DOHH2 (cell line): Measurements from ENCODE around the gene CASS4.
A peak's percentile ranks its signal among the peaks of the same experiment; 100 is the strongest.
"Not testable (repeated sequence)": the region's sequence is repeated elsewhere in the genome, so short reads cannot be mapped to it uniquely, and the experiment has no call there.

Experiments
- H3F3A ChIP-seq: fragments of 200-600 bp; sonication (generic), shearing (Covaris generic); 2 replicates; pipeline ENCODE4 v1.6.0; 2016; ENCODE audit warnings: antibody characterized with exemption, mild to moderate bottlenecking; ENCODE audit not compliant: control insufficient read depth, insufficient read depth
- H3K27ac ChIP-seq: fragments of 200-600 bp; sonication (generic); 2 replicates; pipeline ENCODE4 v1.5.1; 2014; ENCODE audit warnings: low read depth, mild to moderate bottlenecking, low read length, moderate library complexity
- H3K27me3 ChIP-seq: fragments of 200-600 bp; sonication (generic); 2 replicates; pipeline ENCODE4 v1.6.1; 2014; ENCODE audit warnings: mild to moderate bottlenecking, low read length, mixed read lengths; ENCODE audit not compliant: control insufficient read depth
- H3K36me3 ChIP-seq: fragments of 200-600 bp; sonication (generic); 2 replicates; pipeline ENCODE4 v1.6.1; 2014; ENCODE audit warnings: mild to moderate bottlenecking, low read length, moderate library complexity, mixed read lengths; ENCODE audit not compliant: control insufficient read depth
- H3K4me1 ChIP-seq: fragments of 200-600 bp; sonication (generic); 2 replicates; pipeline ENCODE4 v1.6.1; 2014; ENCODE audit warnings: mild to moderate bottlenecking, low read length, mixed read lengths; ENCODE audit not compliant: control insufficient read depth
- H3K4me2 ChIP-seq: fragments of 200-600 bp; sonication (generic); 2 replicates; pipeline ENCODE4 v1.6.0; 2014; ENCODE audit warnings: mild to moderate bottlenecking, low read length, moderate library complexity
- H3K4me3 ChIP-seq: fragments of 200-600 bp; sonication (generic); 2 replicates; pipeline ENCODE4 v1.5.1; 2014; ENCODE audit warnings: mild to moderate bottlenecking, low read length, mixed read lengths
- H3K79me2 ChIP-seq: fragments of 200-600 bp; sonication (generic); 2 replicates; pipeline ENCODE4 v1.6.1; 2014; ENCODE audit warnings: mild to moderate bottlenecking, low read length, mixed read lengths; ENCODE audit not compliant: control insufficient read depth
- H3K9me2 ChIP-seq: fragments of 200-600 bp; sonication (generic); replicated peaks from 2 replicates; pipeline ENCODE4 v1.6.1; 2014; ENCODE audit warnings: mild to moderate bottlenecking, low read length, mixed read lengths; ENCODE audit not compliant: control insufficient read depth
- H3K9me3 ChIP-seq: fragments of 200-600 bp; sonication (generic); 2 replicates; pipeline ENCODE4 v1.6.1; 2014; ENCODE audit warnings: antibody characterized with exemption, low read length, mixed read lengths; ENCODE audit not compliant: control insufficient read depth, insufficient read depth
- H4K20me1 ChIP-seq: fragments of 200-600 bp; sonication (generic); 2 replicates; pipeline ENCODE4 v1.6.0; 2014; ENCODE audit warnings: low read depth, mild to moderate bottlenecking, antibody characterized with exemption, low read length, moderate library complexity; ENCODE audit not compliant: control insufficient read depth, insufficient read depth
- CTCF ChIP-seq: fragments of 200-600 bp; sonication (generic); IDR thresholded peaks from one replicate; pipeline ENCODE4 v1.5.1; 2014; ENCODE audit warnings: antibody characterized with exemption, mild to moderate bottlenecking, low read depth, low read length; ENCODE audit not compliant: poor library complexity, severe bottlenecking
- EZH2phosphoT487 ChIP-seq: fragments of 200-600 bp; sonication (generic); IDR thresholded peaks from 2 replicates; pipeline ENCODE4 v1.6.1; 2017; ENCODE audit warnings: borderline replicate concordance, mild to moderate bottlenecking, antibody characterized with exemption, low read length, moderate library complexity, mixed read lengths

Gene CASS4

GRCh38 chr20:56400001-56400640 lies 11.9 kb upstream of the CASS4 start:
- Histone ChIP-seq H3K27me3 (no peaks in the 10 kb centered on the region), H3K27ac (no peak overlapping the region), H3K79me2 (peaks cover 69% of the 10 kb centered on the region), H3K4me2 (no peak overlapping the region), H3F3A (peaks cover 24% of the 10 kb centered on the region), H3K9me2 (no peaks in the 10 kb centered on the region), H3K36me3 (peaks cover 97% of the 10 kb centered on the region), H4K20me1 (peaks cover 3% of the 10 kb centered on the region; the same call in 1 of the 2 replicates), H3K4me1 (no peaks in the 10 kb centered on the region), H3K4me3 (no peak overlapping the region), H3K9me3 (no peaks in the 10 kb centered on the region)
- peak; percentile 82 for TF ChIP-seq CTCF
- TF ChIP-seq EZH2phosphoT487 = no peak

- H3F3A ChIP-seq = peaks cover 13% of the 10 kb centered on the region
- no peak overlapping the region for H3K4me2 ChIP-seq
- no peaks in the 10 kb centered on the region for H3K9me2 ChIP-seq
- H3K9me3 ChIP-seq = no peaks in the 10 kb centered on the region
- no peak overlapping the region for H3K4me3 ChIP-seq
- no peak overlapping the region for H3K27ac ChIP-seq
- H3K27me3 ChIP-seq = no peaks in the 10 kb centered on the region
- peaks cover 53% of the 10 kb centered on the region for H3K79me2 ChIP-seq
- H3K4me1 ChIP-seq = no peaks in the 10 kb centered on the region
- H4K20me1 ChIP-seq = peaks cover 7% of the 10 kb centered on the region
- H3K36me3 ChIP-seq = peaks cover 94% of the 10 kb centered on the region
- TF ChIP-seq EZH2phosphoT487 = no peak
- TF ChIP-seq CTCF = no peak
These were observed 8.6 kb upstream of the CASS4 start for GRCh38 chr20:56403465-56403864.

GRCh38 chr20:56405356-56405755 lies 6.7 kb upstream of the CASS4 start:
- H3K4me1 ChIP-seq, H3F3A ChIP-seq, H3K27me3 ChIP-seq, H3K9me3 ChIP-seq, H3K9me2 ChIP-seq, H3K4me3 ChIP-seq, H3K27ac ChIP-seq, H3K4me2 ChIP-seq, H4K20me1 ChIP-seq: not testable (repeated sequence)
- Histone ChIP-seq H3K79me2 (peaks cover 36% of the 10 kb centered on the region), H3K36me3 (peaks cover 91% of the 10 kb centered on the region)

- Histone ChIP-seq H3K4me2 (no peak overlapping the region), H3K4me1 (no peaks in the 10 kb centered on the region), H3F3A (no peaks in the 10 kb centered on the region; the same call in 1 of the 2 replicates), H3K4me3 (no peak overlapping the region), H3K27me3 (no peaks in the 10 kb centered on the region), H4K20me1 (peaks cover 6% of the 10 kb centered on the region; the same call in 1 of the 2 replicates), H3K9me3 (no peaks in the 10 kb centered on the region), H3K36me3 (peaks cover 75% of the 10 kb centered on the region), H3K79me2 (peaks cover 21% of the 10 kb centered on the region), H3K27ac (no peak overlapping the region), H3K9me2 (no peaks in the 10 kb centered on the region)
- no peak for TF ChIP-seq CTCF
- no peak for TF ChIP-seq EZH2phosphoT487
These were observed 5.2 kb upstream of the CASS4 start for GRCh38 chr20:56406910-56407309.
